ENCODE results near the gene IGF1R. TPM values are rescaled to one million over a fixed set of nuclear protein-coding genes. Genes with fewer than 3 reads are reported as not detected.

Gene IGF1R
- total RNA-seq, 1 experiment from 2014 or later, result 71.3 TPM

DNA sequence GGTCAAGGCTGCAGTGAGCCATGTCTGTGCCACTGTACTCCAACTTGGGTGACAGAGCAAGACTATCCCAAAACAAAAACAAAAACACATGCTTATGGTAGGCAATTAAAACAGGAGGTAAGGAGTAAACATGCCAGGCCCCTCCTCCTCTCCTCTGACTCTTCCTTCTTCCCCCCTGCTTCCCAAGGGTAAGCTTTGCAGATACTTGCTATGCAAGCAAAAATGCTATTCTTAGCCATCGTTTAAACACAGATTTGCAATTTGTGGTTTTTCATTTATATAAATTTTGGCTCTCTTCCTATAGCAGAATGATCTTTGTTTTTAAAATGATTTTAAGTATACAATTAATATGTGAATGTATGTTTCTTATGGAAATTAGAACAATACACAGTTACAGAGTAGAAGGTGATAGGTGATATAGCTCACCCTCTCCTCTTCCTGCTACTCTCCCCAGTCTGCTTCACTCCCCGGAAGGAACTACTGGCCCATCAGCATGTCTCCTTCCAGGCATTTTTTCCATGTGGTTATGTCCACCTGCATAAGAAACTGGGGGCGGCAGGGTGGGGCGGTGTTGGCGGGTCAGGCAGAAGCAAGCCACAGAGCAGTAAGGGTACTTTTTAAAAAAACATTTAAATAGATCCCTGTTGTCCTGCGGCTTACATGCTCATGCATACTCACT lies 42.1 kb downstream of the IGF1R start:
- BruUV-seq (replicated peaks), result no TSS peak
- peaks cover 97% of the 10 kb centered on the region for H3K79me2 ChIP-seq (ENCODE audit: low read depth)
- peaks cover 15% of the 10 kb centered on the region for H3K4me1 ChIP-seq (replicated peaks; ENCODE audit: insufficient read depth)
- peaks cover 11% of the 10 kb centered on the region; the same call in 1 of the 2 replicates for H3F3A ChIP-seq (ENCODE audit: insufficient read depth, low read depth)
- no peak overlapping the region for H3K4me3 ChIP-seq
- POLR2A ChIA-PET (ENCODE audit: unreplicated experiment), result no interaction called here
- TF ChIP-seq EZH2 (IDR thresholded peaks at IDR 0.05; ENCODE audit: low read depth) (no peak), CTCF (conservative IDR thresholded peaks at IDR 0.05) (no peak)
- H4K20me1 ChIP-seq (ENCODE audit: insufficient read depth), result peaks cover 14% of the 10 kb centered on the region; the same call in 1 of the 2 replicates
- no peak overlapping the region for H3K4me2 ChIP-seq
- no peak for DNase-seq
- no peak overlapping the region for H2AFZ ChIP-seq
- H3K9me3 ChIP-seq (ENCODE audit: insufficient read depth, low read depth), result no peaks in the 10 kb centered on the region
- CTCF ChIA-PET, result interaction anchor here (0.5 kb wide), 1 partner anchor 110 kb away, joined by 4 read pairs; no protein-coding TSS in a partner anchor
- intact Hi-C loops (cut with micrococcal nuclease; ENCODE audit: unreplicated experiment), result no loop called here
- no peaks in the 10 kb centered on the region for H3K9me2 ChIP-seq (ENCODE audit: insufficient read depth)
- no peak overlapping the region for H3K27ac ChIP-seq
- H3K36me3 ChIP-seq (ENCODE audit: low read depth), result no peaks in the 10 kb centered on the region
- H3K27me3 ChIP-seq (ENCODE audit: insufficient read depth, low read depth), result no peaks in the 10 kb centered on the region

GRCh38 chr15:98692213-98692612 lies 43.9 kb downstream of the IGF1R start:
- Histone ChIP-seq H3K27me3 (ENCODE audit: insufficient read depth, low read depth) (no peaks in the 10 kb centered on the region), H2AFZ (no peak overlapping the region), H3K4me2 (no peak overlapping the region), H3F3A (ENCODE audit: insufficient read depth, low read depth) (peaks cover 11% of the 10 kb centered on the region; the same call in 1 of the 2 replicates), H3K4me1 (replicated peaks; ENCODE audit: insufficient read depth) (peaks cover 15% of the 10 kb centered on the region), H3K4me3 (no peak overlapping the region), H3K9me3 (ENCODE audit: insufficient read depth, low read depth) (no peaks in the 10 kb centered on the region), H3K36me3 (ENCODE audit: low read depth) (no peaks in the 10 kb centered on the region; the same call in 1 of the 2 replicates), H3K9me2 (ENCODE audit: insufficient read depth) (no peaks in the 10 kb centered on the region), H4K20me1 (ENCODE audit: insufficient read depth) (peaks cover 21% of the 10 kb centered on the region), H3K27ac (no peak overlapping the region), H3K79me2 (ENCODE audit: low read depth) (peaks cover 97% of the 10 kb centered on the region)
- ChIA-PET CTCF (interaction anchor here (0.5 kb wide), 1 partner anchor 53 kb away, joined by 3 read pairs; no protein-coding TSS in a partner anchor), POLR2A (ENCODE audit: unreplicated experiment) (no interaction called here)
- intact Hi-C loops (cut with micrococcal nuclease; ENCODE audit: unreplicated experiment), result no loop called here
- no TSS peak for BruUV-seq (replicated peaks)
- TF ChIP-seq CTCF (conservative IDR thresholded peaks at IDR 0.05), result no peak
- TF ChIP-seq EZH2 (IDR thresholded peaks at IDR 0.05; ENCODE audit: low read depth), result no peak
- no peak for DNase-seq

DNA sequence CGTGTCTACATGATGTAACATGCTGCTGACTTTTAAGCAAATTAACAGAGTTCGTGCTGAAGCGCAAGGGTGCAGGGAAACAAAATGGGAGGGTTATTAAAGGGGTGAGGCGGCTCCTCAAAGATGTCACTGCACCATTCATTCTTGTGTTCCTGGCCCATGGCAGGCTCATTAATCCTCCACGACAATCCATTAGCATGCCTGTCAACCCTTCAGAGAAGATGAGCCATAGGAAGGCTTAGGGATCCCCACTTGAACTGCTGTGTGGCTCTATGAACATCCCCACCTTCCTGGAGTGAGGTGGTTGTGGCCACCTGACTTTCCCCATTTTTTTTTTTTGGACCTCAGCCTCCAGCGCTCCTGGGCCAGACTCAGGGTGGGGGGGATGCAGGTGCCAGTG lies 45.8 kb downstream of the IGF1R start:
- CTCF ChIA-PET, result no interaction called here

More for the DNA sequence above, 45.8 kb downstream of the IGF1R start:
- TF ChIP-seq CTCF (conservative IDR thresholded peaks at IDR 0.05) (no peak), EZH2 (IDR thresholded peaks at IDR 0.05; ENCODE audit: low read depth) (no peak)
- H3F3A ChIP-seq (ENCODE audit: insufficient read depth, low read depth), result peaks cover 4% of the 10 kb centered on the region; the same call in 1 of the 2 replicates
- no peak for DNase-seq
- no peaks in the 10 kb centered on the region; the same call in 1 of the 2 replicates for H3K36me3 ChIP-seq (ENCODE audit: low read depth)
- no peaks in the 10 kb centered on the region for H3K9me3 ChIP-seq (ENCODE audit: insufficient read depth, low read depth)
- no TSS peak for BruUV-seq (replicated peaks)
- H3K27ac ChIP-seq, result no peak overlapping the region
- H3K4me3 ChIP-seq, result no peak overlapping the region
- no peak overlapping the region for H2AFZ ChIP-seq
- H3K79me2 ChIP-seq (ENCODE audit: low read depth), result peaks cover 94% of the 10 kb centered on the region
- POLR2A ChIA-PET (ENCODE audit: unreplicated experiment), result no interaction called here
- intact Hi-C loops (cut with micrococcal nuclease; ENCODE audit: unreplicated experiment), result no loop called here
- 0 out of 2 replicates have a peak, but pooled peaks cover 5% of the 10 kb centered on the region for H3K4me1 ChIP-seq (replicated peaks; ENCODE audit: insufficient read depth)
- H3K9me2 ChIP-seq (ENCODE audit: insufficient read depth), result no peaks in the 10 kb centered on the region
- H3K4me2 ChIP-seq, result no peak overlapping the region
- no peaks in the 10 kb centered on the region for H3K27me3 ChIP-seq (ENCODE audit: insufficient read depth, low read depth)
- H4K20me1 ChIP-seq (ENCODE audit: insufficient read depth), result peaks cover 21% of the 10 kb centered on the region
